ENCODE measurements around the gene CREBRF.

DNA sequence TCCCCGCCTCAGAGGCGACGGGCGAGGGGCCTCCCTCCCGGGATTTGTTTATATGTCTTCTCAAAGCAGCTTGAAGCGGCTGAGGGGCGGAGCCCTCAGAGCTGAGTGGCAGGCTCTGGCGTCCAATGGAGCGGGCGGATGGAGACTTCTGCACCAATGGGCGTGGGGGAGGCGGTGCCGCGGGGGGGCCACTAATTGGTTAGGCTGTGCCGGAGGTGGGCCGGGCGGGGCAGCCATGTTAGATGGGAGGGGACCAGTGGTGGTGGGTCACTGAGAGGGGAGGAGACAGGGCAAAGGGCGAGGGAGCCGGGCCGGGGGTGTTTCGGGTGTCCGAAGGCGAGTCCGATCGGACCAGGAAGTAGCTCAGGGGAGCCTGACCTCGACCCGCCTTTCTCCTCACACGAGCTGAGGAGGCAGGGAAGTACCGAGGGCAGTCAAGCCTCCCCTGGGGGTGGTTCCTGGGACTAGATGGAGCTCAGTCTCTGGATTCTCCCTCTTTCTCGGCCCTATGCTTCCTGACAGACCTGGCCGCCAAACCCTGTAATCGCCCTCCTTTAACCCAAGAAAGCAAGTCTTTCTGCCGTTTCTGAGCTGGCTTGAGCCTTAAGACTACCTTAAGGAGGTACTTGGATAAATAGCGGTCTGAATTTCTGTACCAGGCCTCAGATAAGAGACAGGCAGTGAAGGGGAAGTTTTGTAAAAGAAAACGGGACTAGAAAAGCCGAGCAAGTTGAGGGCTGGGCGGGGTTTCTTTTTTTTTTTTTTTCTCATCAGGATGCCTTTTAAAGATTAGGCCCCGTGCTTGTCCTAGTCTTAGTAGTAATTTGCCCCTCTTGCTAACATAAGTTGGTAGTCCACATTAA, 1.1 kb downstream of the CREBRF start:
- TF ChIP-seq EP300 (IDR thresholded peaks at IDR 0.05; ENCODE audit: low read depth) = no peak
- TF ChIP-seq, protein P1, sequence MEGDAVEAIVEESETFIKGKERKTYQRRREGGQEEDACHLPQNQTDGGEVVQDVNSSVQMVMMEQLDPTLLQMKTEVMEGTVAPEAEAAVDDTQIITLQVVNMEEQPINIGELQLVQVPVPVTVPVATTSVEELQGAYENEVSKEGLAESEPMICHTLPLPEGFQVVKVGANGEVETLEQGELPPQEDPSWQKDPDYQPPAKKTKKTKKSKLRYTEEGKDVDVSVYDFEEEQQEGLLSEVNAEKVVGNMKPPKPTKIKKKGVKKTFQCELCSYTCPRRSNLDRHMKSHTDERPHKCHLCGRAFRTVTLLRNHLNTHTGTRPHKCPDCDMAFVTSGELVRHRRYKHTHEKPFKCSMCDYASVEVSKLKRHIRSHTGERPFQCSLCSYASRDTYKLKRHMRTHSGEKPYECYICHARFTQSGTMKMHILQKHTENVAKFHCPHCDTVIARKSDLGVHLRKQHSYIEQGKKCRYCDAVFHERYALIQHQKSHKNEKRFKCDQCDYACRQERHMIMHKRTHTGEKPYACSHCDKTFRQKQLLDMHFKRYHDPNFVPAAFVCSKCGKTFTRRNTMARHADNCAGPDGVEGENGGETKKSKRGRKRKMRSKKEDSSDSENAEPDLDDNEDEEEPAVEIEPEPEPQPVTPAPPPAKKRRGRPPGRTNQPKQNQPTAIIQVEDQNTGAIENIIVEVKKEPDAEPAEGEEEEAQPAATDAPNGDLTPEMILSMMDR (IDR thresholded peaks at IDR 0.05) = peak; percentile 8 to 54 (median 13)
- peak; percentile 49 for TF ChIP-seq POLR2A (IDR thresholded peaks at IDR 0.05)
- peak; percentile 5 to 59 (median 41) for TF ChIP-seq POLR2AphosphoS5 (IDR thresholded peaks at IDR 0.05)
